RPMI7951 (cell line): ENCODE measurements around the gene C14orf180. TPM values are rescaled to one million over a fixed set of nuclear protein-coding genes. Genes with fewer than 3 reads are reported as not detected.

Experiments used
- DNase-seq: peaks from one replicate; pipeline ENCODE4 v3.0.0-alpha.2; 2012; ENCODE audit warnings: low read depth
- total RNA-seq: library from RNA; depleted of rRNA; stranded (reverse); fragments of >200 nt; shearing (Covaris generic); gene quantifications from 2 replicates; pipeline ENCODE4 v1.2.3, GENCODE V29; 2014

The C14orf180 gene
- total RNA-seq, 1 experiment from 2014 or later: not detected

- DNase-seq: no peak
Observed at GRCh38 chr14:104561632-104562495, 17.7 kb upstream of the C14orf180 start.

GRCh38 chr14:104562606-104563005, 17.0 kb upstream of the C14orf180 start:
- no peak for DNase-seq

DNA sequence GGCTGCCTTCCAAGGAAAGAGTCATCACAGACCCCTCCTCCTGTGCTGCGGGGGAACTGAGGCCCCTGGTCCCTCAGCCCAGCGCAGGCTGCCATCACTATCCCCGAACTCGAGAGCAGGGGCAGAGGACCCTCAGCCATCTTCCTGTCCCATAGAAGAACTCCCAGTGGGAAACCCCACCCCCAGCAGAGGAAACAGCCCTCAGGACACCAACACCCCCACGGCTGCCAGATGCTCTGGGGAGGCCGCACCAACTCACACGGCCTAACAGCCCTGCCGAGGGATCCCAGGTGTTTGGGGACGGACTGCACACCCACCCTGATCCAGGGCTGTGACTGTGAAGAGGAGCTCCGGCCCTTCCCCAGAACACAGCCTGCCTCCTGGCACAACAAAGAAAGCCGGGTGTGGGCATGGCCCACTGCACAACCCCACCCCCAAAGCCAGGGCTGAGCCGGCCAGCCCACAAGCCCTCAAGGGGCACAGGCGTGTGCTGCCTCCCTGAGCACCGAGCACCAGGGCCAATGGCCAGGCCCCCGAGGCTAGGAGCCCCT, 16.3 kb upstream of the C14orf180 start:
- no peak for DNase-seq

DNA sequence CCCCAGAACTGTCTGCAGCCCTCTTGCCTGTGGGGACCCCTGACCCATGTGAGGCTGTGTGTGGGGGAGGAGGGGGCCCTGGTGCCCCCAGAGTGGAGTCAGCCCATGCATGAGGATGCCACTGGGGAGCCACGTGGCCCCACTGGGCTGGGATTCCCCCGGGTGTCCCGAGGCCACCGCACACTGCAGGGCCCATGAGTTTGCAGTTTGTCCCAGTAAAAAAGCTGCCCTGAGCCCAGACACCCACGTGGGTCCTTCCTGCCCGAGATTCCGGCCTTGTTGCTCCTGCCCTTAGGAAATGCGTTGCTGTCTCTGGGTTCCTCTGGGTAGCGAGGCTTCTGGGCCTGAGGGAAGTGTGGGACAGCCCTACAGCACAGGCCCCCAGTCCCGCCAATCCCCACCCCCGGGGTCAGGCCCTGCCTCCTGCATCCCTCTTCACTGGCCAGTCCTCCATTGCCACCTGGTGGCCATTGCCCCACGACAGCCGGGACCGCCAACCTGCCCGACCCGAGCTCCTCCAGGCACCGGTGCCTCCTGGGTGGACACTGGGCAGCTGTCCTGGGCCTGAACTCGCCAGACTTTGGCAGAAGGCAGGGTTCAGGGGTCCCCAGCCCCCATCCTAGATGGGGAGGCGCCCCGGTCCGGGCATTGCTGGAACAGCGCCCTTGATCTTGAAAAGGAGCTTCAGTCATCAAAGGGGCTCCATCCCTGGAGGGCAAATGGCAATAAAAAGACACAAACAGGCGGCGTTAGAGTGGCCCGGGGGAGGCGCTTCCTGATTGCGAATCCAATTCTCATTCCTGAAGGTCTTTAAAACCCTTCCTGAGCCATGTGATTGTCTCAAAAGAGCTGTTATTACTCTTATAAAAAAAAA, 15.6 kb upstream of the C14orf180 start:
- DNase-seq: peak; percentile 28

- DNase-seq: no peak
Observed at GRCh38 chr14:104564744-104565679, 14.6 kb upstream of the C14orf180 start.

DNA sequence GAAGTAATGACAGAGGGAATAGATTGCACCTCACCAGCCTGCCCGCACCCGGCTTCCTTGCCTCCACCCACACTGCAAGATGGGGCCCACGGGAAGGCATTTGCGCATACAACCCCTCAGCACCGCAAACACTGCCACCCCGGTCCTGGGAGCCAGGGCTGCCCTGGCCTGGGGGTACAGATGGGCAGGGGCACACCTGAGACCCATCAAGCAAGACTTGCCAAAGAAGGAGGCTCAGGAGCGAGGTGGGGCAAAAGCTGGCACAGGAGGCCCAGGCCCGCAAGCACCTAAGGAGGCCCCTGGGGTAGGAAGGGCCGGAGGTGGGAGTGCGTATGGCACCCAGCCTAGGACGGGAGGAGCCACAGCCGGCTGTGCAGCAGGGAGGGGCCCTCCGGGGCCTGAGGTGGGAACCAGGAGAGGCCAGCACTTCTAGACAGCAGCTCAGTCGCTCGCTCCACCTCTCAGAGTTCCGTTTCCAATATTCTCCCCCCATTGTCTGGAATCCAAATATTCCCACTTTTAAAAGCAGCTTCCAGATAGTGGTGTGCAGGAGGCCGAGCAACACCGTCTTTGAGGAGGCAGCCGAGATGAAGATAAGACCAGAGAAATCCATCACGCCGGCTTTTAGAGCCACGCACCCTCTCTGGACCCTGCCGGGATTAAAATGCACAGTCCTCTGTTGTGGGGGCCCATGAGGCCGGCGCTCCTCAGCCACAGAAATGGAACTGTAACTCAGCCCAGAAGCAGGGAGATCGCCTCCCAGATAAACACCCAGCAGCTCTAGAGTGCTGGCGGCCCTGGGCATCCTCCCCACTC, 12.2 kb upstream of the C14orf180 start:
- no peak for DNase-seq

DNA sequence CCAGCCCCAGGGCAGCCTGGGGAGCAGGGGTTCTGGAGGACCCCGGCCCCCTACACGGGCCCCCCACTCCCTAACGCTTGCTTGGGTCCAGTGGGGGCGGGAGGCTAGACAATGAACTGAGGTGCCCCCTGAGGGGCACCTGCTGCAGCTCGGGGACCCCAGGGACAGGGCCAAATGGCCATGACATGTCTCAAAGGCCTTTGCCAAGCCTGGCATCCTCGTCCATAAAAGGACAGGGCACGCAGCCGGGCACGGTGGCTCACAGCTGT, 11.7 kb upstream of the C14orf180 start:
- no peak for DNase-seq

DNA sequence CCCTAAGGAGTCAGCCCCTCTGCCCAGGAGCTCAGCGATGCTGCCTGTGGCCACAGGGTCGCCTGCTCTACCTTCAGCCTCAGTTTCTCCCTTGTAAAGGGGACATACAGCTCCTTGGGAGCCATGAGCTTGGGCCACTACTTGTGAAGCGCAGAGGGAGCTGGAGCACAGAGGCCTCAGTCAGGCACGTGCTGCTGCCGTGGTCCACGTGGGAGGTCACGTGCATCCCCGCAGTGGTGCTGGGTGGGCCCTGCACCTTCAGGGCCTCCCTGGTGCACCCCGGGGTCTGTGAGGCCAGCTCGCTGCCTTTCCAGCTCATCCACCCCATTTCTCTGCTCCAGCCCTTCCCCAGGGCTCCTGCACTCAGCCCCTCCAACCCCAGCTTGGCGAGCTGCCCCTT, 10.9 kb upstream of the C14orf180 start:
- DNase-seq: no peak

DNA sequence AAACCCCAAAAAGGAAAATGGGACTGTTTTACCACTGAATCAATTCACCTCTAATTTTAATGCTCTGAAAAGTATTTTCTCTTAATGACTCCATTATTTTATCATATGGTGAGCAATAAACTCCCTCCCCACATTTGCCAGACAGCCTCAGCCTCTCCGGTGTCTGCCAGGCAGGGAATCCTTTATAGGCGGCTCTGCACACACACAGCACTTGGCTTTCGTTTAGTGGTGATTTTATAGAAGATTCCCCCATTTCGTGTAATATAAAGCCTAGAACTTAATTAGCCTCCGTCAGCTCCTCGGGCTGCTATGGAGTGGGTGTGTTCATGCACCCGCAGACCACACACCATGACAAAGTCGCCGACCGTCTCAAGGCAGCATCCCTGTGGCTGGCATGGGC, 10.1 kb upstream of the C14orf180 start:
- no peak for DNase-seq

DNA sequence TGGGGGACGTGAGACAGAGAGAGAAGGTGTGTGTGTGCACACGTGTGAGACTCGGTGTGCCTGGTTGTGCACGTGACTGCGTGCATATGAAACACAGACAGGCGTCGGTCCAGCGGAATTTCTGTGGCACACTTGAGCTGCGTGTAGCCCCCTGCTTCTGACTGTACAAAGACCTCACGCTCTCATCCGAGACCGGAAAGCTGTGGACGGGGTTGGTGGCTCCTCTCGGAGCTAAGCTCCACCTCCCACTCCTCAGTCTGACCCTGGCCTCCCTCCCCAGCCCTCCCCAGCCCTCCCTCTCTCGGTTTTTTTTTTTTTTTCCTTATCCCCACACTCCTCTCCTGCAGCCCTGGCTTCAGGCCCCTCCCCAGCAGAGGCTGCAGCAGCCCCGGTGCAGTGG, 8.3 kb upstream of the C14orf180 start:
- DNase-seq: no peak

GRCh38 chr14:104572024-104572626, 7.4 kb upstream of the C14orf180 start:
- DNase-seq: no peak

DNA sequence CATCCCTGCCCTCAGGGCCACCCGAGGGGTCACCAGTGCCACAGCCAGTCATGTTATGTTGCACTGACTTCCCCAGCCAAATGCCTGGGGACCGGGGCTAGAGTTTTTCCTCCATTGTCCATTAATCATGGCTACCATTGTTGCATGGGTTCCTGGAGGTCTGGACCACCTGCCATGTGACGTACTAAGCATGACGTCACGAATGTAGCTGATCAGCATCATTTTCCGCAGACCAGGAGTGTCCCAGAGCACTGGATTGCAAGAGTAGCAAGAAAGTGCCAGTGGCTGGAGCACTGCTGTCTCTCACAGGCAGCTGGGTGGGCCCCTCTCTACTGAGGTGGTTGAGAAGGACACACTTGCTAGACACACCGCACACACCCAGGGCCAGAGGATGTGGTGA, 6.9 kb upstream of the C14orf180 start:
- no peak for DNase-seq

- no peak for DNase-seq
Observed at GRCh38 chr14:104573930-104574329, 5.6 kb upstream of the C14orf180 start.

DNA sequence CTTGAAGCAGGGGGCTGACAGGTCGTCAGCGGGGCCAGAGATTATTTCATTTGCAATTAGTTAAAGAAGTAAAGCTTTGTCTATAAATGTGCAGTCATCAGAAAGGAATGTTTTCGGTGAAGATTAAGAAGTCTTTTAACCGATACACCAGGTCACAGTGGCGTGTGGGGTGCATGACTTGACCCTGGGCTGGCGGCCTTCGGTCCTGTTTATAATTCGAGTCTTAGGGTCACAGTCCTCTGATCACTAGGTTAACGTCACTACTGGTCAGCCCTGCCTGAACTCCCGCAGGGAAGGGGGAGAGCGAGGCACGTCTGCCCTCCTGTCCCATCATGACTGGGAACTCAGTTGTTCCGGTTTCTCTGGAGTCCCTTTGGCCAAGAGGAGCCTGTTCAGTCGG, 5.0 kb upstream of the C14orf180 start:
- no peak for DNase-seq

DNA sequence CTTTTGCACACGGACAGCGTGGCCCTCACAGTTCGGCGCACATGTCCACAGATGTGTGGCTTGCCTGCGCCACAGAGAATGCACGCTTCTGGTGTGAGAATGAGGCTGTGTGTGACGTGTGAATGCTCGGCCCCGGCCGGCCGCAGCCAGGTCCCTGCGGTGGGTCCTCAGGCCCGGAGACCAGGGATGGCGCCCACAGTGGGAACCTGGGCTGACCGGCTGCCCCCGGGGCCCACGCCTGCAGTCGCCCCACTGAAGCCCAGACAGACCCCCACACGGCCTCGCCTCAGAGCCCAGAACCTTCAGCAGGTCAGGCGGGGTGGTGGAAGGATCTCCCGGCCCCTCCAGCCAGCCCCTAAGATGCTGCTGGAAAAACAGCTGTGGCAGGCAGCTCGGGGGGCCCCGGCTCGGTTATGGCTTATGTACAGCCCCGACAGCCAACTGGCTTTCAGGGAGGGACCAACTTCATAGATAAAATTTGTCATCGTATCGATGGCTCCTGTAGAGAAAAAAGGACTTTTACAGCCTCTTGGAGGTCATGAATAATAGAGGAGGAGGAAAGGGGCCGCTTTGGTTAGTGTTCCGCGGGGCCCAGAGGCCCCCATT, 4.5 kb upstream of the C14orf180 start:
- no peak for DNase-seq

GRCh38 chr14:104576232-104576969, 3.2 kb upstream of the C14orf180 start:
- no peak for DNase-seq

GRCh38 chr14:104576970-104577332, 2.6 kb upstream of the C14orf180 start:
- DNase-seq: no peak

- DNase-seq: no peak
Observed at GRCh38 chr14:104577426-104577825, 2.1 kb upstream of the C14orf180 start.

GRCh38 chr14:104577847-104578301, 1.7 kb upstream of the C14orf180 start:
- no peak for DNase-seq
